ENCODE measurements around the gene SRPK2. TPM values are rescaled to one million over a fixed set of nuclear protein-coding genes. Genes with fewer than 3 reads are reported as not detected.

Gene SRPK2
- total RNA-seq, 1 donor from 2014 or later: 26.7 TPM

DNA sequence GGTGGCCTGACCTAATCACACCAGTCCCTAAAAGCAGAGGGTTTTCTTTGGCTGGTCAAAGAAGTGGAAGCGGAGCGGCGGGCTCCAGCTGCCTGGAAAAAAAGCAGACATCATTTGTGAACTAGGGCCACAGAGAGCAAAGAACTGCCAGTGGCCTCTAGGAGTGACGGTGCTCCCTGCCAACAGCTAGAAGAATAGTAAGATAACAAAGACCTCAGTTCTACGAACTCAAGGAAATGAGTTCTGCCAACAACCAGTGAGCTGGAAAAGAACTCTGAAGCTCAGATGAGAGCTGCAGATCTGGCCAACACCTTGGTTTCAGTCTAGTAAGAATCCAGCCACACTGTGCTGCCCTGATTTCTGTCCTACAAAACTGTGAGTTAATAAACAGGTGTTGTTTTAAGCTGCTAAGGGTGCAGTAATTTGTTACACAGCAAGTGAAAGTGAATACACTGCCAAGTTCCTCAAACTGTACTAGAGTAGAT lies 178.0 kb downstream of the SRPK2 start:
- DNase-seq (ENCODE audit: low read depth): no peak
- no peak overlapping the region for H3K4me3 ChIP-seq (ENCODE audit: low read depth, low read length)
- TF ChIP-seq, protein P1, sequence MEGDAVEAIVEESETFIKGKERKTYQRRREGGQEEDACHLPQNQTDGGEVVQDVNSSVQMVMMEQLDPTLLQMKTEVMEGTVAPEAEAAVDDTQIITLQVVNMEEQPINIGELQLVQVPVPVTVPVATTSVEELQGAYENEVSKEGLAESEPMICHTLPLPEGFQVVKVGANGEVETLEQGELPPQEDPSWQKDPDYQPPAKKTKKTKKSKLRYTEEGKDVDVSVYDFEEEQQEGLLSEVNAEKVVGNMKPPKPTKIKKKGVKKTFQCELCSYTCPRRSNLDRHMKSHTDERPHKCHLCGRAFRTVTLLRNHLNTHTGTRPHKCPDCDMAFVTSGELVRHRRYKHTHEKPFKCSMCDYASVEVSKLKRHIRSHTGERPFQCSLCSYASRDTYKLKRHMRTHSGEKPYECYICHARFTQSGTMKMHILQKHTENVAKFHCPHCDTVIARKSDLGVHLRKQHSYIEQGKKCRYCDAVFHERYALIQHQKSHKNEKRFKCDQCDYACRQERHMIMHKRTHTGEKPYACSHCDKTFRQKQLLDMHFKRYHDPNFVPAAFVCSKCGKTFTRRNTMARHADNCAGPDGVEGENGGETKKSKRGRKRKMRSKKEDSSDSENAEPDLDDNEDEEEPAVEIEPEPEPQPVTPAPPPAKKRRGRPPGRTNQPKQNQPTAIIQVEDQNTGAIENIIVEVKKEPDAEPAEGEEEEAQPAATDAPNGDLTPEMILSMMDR (conservative IDR thresholded peaks at IDR 0.05; ENCODE audit: low read depth, low read length): no peak

DNA sequence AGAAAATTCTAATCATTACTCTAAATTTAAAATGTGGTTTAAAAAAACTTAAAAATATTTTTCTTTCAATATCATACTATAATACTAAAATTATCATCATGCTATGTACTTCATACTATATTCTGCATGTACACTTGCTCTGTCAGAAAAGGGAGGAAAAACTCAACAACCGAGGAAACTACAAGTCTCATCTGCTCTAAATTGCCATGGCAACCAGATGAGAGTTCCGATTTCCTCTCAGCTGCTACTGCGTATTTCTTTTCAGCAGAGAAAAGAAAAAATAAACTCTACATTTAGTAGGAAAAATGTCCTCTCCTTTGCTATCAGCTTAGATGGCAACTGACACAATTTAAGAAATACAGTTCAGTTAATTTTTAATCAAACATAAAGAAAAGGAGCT lies 178.9 kb downstream of the SRPK2 start:
- TF ChIP-seq, protein P1 (conservative IDR thresholded peaks at IDR 0.05; ENCODE audit: low read depth, low read length): no peak
- no peak overlapping the region for H3K4me3 ChIP-seq (ENCODE audit: low read depth, low read length)
- no peak for DNase-seq (ENCODE audit: low read depth)

DNA sequence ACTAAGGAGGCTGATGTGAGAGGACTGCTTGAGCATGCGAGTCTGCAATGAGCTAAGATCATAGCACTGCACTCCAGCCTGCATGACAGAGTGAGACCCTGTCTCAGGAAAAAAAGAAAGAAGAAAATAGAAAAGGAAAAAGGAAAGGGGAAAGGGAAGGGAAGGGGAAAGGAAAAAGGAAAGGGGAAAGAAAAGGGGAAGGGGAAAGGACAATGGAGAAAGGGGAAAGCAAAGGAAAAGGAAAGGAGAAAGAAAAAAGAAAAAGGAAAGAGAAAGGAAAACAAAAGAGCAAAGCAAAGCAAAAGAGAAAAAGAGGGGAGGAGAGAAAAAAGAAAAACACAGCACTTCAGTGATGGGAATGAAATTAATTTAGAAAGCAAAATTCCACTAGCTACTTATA lies 179.3 kb downstream of the SRPK2 start:
- TF ChIP-seq, protein P1 (conservative IDR thresholded peaks at IDR 0.05; ENCODE audit: low read depth, low read length): no peak
- H3K4me3 ChIP-seq (ENCODE audit: low read depth, low read length): no peak overlapping the region
- DNase-seq (ENCODE audit: low read depth): no peak

DNA sequence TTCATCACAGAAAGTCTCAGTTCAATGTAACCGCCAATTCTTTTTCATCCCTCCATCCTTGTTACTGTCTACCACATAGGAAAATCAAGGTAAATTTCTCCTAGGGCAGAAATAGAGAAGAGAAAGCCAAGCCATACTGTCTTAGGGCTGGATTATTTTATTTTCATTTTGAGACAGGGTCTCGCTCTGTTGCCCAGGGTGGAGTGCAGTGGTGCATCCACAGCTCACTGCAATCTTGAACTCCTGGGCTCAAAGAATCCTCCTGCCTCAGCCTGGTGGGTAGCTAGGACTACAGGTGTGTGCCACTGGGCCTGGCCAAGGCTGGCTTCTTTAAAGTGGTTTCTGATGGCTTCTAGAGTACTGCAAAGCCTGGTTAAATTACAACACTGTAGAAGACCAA lies 181.7 kb downstream of the SRPK2 start:
- TF ChIP-seq, protein P1 (conservative IDR thresholded peaks at IDR 0.05; ENCODE audit: low read depth, low read length): no peak
- no peak overlapping the region for H3K4me3 ChIP-seq (ENCODE audit: low read depth, low read length)
- DNase-seq (ENCODE audit: low read depth): no peak

DNA sequence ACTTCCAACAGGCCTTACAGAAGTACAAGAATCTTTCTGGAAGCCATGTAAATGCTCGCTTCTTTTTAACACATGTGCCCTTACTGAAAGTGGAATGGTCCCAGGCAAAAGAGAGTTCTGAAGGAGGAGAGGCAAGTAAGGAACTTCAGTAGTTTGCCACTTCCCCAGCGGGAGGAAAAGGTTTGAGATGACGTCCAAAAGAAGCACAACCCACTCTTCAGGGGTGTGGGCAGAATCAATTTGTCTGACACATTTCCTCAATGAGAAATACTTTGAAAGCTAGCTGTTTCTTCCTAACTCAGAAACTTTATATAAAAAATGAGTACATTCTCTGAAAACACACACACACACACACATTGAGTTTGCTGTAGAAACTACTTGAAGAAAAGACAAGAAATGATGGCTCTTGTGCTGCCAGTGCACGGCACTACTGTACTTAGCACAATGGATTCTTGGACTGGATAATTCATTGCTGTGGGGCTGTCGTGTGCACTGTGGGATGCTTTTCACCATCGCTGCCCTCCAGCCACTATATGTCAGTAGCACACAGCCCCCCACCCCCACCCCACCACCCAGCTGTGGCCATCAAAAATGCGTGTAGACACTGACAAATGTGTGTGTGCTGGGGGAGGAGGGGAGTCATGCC lies 183.0 kb downstream of the SRPK2 start:
- TF ChIP-seq, protein P1 (conservative IDR thresholded peaks at IDR 0.05; ENCODE audit: low read depth, low read length): no peak
- no peak for DNase-seq (ENCODE audit: low read depth)
- no peak overlapping the region for H3K4me3 ChIP-seq (ENCODE audit: low read depth, low read length)

DNA sequence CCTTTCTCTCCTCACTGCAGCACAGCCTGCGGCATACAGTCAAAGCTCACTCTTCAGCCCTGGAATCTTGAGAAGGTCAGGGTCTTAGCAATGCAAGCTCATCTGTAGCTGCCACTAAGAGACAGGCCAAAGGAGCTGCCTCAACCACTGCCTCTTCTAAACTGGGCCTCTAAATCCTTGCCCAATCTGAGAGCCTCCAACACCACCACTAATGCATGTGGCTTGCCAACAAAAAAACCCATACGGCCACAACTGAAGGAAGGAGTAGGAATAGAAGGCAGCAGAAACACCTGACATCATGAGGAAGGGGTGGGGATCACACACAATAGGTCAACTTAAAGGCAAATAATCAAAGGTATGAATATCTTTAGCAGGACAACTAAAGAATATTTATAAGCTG lies 183.8 kb downstream of the SRPK2 start:
- no peak for DNase-seq (ENCODE audit: low read depth)
- TF ChIP-seq, protein P1 (conservative IDR thresholded peaks at IDR 0.05; ENCODE audit: low read depth, low read length): no peak
- H3K4me3 ChIP-seq (ENCODE audit: low read depth, low read length): no peak overlapping the region

DNA sequence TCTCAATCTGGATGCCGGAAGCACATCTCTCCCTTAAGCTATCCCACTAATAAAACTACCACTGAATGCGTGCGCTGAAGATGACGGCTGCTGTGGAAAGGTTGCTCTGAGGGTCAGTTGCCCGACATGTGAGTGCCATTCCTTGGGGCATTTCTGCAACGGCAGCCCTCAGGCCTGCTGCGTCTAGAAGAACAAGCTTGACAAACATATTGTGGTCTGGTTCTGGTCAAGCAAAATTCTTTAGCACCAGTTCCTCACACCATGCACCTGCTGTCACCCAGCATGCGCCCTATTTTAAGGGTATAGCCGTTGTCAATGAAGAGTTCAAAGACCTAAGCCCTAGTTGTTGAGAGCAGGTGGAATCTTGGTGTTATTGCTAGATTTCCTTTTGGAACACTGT lies 184.2 kb downstream of the SRPK2 start:
- H3K4me3 ChIP-seq (ENCODE audit: low read depth, low read length): no peak overlapping the region
- TF ChIP-seq, protein P1 (conservative IDR thresholded peaks at IDR 0.05; ENCODE audit: low read depth, low read length): no peak
- DNase-seq (ENCODE audit: low read depth): no peak

All from epithelial cell of proximal tubule (primary cell).